SH-SY5Y (cell line): ENCODE data around the gene FAM217B.

Experiments used
- GATA2 ChIP-seq: IDR thresholded peaks from 2 replicates; pipeline ENCODE4 v1.6.1; 2011; ENCODE audit warnings: mild to moderate bottlenecking, low read depth, low read length
- GATA3 ChIP-seq: IDR thresholded peaks from 2 replicates; pipeline ENCODE4 v1.6.1; 2011; ENCODE audit warnings: low read depth, mild to moderate bottlenecking, low read length, moderate library complexity

- TF ChIP-seq GATA3 (no peak), GATA2 (no peak)
Observed at GRCh38 chr20:59935457-59936185, 4.6 kb upstream of the FAM217B start.
